DMS53 treated with DMSO at 0.1 percent for 48 hours (cell line): ENCODE results near the gene ERVK3-1.
"Not testable (repeated sequence)": the region's sequence is repeated elsewhere in the genome, so short reads cannot be mapped to it uniquely, and the experiment has no call there.

Experiments
- DNase-seq: peaks from one replicate; lab custom pipeline; 2025; ENCODE audit not compliant: unreplicated experiment; lab: John Stamatoyannopoulos, UW

The ERVK3-1 gene

GRCh38 chr19:58338825-58339558, 33.8 kb downstream of the ERVK3-1 start:
- no peak for DNase-seq

GRCh38 chr19:58345558-58345957, 40.4 kb downstream of the ERVK3-1 start:
- DNase-seq = no peak

- DNase-seq = no peak
These were observed 42.1 kb downstream of the ERVK3-1 start for GRCh38 chr19:58346961-58347929.

GRCh38 chr19:58348080-58348479, 42.9 kb downstream of the ERVK3-1 start:
- DNase-seq = not testable (repeated sequence)

- DNase-seq = no peak
These were observed 44.4 kb downstream of the ERVK3-1 start for GRCh38 chr19:58349590-58349989.

- no peak for DNase-seq
These were observed 45.1 kb downstream of the ERVK3-1 start for GRCh38 chr19:58350001-58350861.

- DNase-seq = no peak
These were observed 45.8 kb downstream of the ERVK3-1 start for GRCh38 chr19:58350871-58351557.

GRCh38 chr19:58351558-58351878, 46.3 kb downstream of the ERVK3-1 start:
- DNase-seq = no peak

DNA sequence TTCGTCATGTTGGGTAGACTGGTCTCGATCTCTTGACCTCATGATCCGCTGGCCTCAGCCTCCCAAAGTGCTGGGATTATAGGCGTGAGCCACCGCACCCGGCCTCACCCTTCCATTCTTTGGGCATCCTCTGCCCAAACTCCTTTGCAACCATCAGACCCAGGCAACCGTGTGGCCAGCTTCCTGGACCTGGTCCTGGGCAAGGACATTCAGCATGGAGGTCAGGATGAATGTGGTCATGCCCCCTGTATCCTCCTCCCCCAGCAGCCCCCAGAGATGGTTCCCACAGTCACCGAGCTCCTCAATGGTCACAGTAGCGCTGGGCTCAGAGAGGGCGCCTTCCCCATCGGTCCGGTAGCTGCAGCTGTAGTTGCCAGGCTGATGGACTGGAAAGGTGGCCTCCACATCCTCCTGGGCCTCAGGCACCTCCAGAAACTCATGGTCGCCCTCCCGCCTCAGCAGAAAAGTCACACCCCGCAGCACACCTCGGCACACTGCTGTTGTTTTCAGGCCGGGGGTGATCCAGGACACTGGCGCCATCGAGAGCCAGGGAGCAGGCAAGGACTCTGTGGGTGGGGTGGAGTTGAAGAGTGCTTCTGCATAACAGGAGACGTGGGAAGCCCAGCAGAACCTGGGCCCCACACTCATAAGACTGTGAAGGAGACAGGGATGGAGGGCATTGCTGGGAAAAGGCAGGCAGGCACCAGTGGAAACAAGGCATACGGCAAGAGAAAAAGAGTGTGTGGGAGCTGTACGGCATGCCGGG, 47.0 kb downstream of the ERVK3-1 start:
- DNase-seq = no peak

GRCh38 chr19:58352760-58353671, 47.8 kb downstream of the ERVK3-1 start, which contains the start of gene A1BG:
TSS of gene A1BG (minus strand) at chr19:58353492. CDS start at chr19:58353437, 55 bp downstream.
- DNase-seq = no peak

DNA sequence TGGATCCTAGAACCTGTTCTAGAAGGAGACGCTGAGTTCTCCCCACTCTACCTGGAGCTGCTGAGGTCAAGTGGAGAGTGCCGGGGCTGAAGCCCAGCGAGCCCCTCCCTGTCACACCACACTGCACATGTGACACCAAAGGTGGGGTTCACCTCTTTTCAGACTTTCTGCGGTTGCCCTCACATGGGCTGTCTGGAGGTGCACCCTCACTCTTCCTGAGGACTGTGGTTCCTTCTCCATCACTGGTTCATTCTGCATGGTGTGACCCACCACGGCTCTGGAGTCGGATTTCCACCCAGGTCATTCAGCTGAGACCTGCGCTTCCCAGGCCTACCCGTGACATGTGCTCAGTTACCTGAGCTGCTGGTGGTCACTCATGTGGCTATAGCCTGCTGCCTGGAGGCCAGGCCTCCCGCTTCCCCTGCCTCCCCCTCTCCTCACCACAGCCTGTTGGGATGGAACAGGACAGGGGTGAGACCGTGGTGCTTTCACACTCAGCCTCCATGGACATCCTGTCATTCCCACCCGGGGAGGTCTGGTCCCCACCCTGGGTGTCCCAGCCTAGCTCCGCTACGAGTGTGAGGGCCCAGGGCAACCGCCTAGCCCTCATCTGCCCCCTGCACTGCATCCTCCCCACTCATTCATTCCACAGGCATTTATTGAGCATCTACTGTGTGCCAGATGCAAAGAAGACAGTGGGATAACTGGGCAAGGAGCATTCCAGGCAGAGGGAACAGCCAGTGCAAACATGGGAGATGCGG, 48.7 kb downstream of the ERVK3-1 start:
- DNase-seq = no peak

DNA sequence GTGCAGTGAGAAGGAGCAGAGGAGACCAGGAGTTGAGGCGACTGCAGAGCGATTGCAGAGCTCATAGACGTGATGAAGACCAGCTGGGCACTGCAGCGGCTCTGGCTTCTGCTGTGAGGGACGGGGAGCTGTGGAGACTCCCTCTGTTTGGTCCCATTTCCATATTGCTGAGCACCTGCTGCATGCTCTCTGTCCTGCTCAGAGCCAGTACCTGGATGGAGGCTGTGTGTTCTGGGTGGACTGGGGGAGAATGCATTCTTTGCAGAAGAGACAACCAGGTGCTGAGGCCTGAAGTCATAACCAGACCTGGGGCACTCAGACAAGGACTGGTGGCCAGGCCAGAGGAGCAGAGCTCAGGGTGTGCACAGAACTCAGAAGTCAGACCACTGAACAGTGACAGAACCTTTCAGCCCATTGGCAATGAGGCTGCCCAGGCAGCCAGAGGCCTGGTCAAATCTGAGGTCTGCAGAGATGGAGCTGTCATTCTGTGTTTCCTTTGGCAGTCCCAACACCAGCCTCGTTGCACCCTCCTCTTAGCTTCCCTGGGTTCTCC, 49.4 kb downstream of the ERVK3-1 start:
- DNase-seq = no peak

DNA sequence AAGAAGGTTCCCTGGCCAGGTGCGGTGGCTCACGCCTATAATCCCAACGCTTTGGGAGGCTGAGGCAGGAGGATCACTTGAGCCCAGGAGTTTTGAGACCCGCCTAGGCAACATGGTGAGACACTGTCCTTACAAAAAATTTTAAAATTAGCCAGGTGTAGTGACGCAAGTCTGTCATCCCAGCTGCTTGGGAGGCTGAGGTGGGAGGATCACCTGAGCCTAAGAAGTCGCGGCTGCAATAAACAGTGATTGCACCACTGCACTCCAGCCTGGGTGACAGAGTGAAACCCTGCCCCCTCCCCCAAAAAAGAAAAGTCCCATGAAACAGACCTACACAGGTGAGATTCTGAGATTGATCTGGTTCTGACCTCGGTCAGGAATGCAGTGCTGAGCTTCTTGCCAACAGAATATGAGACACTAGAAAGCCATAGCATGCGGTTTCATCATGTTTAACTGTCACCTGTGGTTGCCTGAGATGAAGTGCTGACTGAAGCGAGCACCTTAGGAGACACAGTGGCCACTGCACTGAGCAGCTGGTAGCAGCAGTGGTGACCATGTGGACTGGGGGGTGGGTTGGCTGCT, 50.1 kb downstream of the ERVK3-1 start:
- DNase-seq = no peak

DNA sequence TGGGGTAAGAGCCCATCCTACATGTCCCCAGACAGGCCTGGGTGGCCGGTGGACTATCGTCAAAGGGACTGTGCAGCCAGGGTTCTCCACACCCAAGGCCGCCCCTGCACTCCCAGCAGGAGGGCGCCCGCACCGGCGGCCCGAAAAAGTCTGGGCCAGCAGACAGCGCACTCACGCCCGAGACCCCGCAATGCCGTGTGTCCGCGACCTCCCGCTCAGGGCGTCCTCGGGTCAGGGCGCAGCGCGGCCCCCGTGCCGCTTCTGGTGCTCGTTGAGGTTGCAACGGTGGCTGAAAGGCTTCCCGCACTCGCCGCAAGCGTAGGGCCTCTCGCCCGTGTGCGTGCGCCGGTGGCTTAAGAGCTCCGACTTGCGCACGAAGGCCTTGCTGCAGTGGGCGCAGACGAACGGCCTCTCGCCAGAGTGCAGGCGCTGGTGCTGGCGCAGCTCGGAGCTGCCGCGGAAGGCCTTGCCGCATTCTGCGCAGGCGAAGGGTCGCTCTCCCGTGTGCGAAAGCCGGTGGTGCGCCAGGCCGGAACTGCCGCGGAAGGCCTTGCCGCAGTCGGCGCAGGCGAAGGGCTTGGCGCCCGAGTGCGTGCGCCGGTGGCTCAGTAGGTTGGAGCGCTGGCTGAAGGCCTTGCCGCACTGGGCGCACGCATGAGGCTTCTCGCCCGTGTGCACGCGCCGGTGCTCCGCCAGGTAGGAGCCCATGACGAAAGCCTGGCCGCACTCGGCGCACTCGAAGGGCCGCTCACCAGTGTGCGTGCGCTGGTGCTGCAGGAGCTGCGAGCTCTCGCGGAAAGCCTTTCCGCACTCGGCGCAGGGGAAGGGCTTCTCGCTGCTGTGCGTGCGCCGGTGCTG, 51.0 kb downstream of the ERVK3-1 start:
- peak; percentile 10 for DNase-seq

DNA sequence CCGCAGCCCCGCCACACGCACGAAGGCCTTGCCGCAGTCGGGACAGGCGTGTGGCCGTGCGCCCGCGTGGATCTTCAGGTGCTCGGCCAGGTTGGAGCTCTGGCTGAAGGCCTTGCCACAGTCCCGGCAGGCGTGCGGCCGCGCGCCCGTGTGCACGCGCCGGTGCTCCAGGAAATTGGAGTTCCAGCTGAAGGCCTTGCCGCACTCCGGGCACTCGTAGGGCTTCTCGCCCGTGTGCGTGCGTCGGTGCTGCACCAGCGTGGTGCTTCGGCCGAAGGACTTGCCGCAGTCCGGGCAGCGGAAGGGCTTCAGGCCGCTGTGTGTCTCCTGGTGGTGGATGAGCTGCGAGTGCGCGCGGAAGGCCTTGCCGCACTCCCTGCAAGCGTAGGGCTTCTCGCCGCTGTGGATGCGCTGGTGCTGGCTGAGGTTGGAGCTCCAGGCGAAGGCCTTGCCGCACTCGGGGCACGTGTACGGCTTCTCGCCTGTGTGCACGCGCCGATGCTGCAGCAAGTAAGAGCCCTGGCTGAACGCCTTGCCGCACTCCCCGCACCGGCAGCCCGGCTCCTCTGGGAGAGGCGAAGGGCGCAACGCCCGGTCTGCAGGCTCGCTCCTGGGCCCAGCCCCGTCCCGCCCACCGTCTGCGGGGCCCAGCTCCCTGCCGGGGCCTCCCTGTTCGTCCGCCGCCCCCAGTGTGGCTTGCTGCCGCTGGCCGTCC, 51.7 kb downstream of the ERVK3-1 start:
- peak; percentile 12 for DNase-seq
